Measurements from ENCODE around the gene CNTN4. TPM values are rescaled to one million over a fixed set of nuclear protein-coding genes. Genes with fewer than 3 reads are reported as not detected.

Gene CNTN4
- total RNA-seq, 1 donor from 2014 or later = 48.3 TPM

DNA sequence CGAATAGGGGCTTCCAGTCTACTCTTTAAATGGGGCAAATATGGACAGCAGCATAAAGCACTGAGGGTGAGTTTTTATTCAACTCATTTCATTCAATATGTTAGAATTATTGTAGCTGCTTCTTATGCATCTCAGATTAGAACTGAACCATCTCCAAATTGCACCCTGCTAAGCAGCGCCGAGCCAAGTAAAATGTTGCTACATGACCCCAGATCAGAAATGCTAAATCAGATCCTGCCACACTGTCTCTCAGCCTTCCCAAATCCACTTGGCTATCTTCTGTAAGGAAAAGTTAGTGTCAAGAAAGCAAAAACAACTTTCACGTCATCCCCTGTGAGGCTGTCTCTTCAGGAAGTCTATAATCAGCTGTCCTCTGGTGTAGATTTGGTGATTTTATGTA lies 293.2 kb downstream of the CNTN4 start:
- Mint-ChIP-seq H3K4me1 (ENCODE audit: unreplicated experiment) (no peaks in the 10 kb centered on the region), H3K4me3 (ENCODE audit: unreplicated experiment) (no peak overlapping the region), H3K27me3 (ENCODE audit: unreplicated experiment) (no peaks in the 10 kb centered on the region), H3K9me3 (ENCODE audit: unreplicated experiment) (no peaks in the 10 kb centered on the region), H3K36me3 (ENCODE audit: unreplicated experiment) (no peaks in the 10 kb centered on the region), H3K27ac (ENCODE audit: unreplicated experiment) (no peak overlapping the region)
- TF ChIP-seq, protein P1, sequence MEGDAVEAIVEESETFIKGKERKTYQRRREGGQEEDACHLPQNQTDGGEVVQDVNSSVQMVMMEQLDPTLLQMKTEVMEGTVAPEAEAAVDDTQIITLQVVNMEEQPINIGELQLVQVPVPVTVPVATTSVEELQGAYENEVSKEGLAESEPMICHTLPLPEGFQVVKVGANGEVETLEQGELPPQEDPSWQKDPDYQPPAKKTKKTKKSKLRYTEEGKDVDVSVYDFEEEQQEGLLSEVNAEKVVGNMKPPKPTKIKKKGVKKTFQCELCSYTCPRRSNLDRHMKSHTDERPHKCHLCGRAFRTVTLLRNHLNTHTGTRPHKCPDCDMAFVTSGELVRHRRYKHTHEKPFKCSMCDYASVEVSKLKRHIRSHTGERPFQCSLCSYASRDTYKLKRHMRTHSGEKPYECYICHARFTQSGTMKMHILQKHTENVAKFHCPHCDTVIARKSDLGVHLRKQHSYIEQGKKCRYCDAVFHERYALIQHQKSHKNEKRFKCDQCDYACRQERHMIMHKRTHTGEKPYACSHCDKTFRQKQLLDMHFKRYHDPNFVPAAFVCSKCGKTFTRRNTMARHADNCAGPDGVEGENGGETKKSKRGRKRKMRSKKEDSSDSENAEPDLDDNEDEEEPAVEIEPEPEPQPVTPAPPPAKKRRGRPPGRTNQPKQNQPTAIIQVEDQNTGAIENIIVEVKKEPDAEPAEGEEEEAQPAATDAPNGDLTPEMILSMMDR (IDR thresholded peaks at IDR 0.05) = no peak
- DNase-seq (ENCODE audit: extremely low spot score, unreplicated experiment) = no peak

DNA sequence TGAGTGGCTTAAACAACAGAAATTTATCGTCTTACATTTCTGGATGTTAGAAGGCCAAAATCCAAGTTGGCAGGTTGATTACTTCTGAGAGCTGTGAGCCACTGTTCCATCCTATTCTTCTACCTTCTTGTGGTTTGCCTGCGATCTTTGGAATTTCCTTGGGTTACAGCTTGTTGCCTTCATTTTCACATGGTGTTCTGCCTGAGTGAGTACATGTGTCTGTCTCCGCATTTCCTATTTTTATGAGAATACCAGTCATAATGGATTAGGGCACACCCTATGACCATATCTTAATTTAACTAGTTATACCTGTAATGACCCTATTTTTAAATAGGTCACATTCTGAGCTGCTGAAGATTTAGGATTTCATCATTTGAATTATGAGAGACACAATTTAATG lies 294.3 kb downstream of the CNTN4 start:
- Mint-ChIP-seq H3K4me1 (ENCODE audit: unreplicated experiment) (no peaks in the 10 kb centered on the region), H3K27me3 (ENCODE audit: unreplicated experiment) (no peaks in the 10 kb centered on the region), H3K27ac (ENCODE audit: unreplicated experiment) (no peak overlapping the region), H3K36me3 (ENCODE audit: unreplicated experiment) (no peaks in the 10 kb centered on the region), H3K4me3 (ENCODE audit: unreplicated experiment) (no peak overlapping the region), H3K9me3 (ENCODE audit: unreplicated experiment) (no peaks in the 10 kb centered on the region)
- TF ChIP-seq, protein P1 (IDR thresholded peaks at IDR 0.05) = no peak
- DNase-seq (ENCODE audit: extremely low spot score, unreplicated experiment) = no peak

DNA sequence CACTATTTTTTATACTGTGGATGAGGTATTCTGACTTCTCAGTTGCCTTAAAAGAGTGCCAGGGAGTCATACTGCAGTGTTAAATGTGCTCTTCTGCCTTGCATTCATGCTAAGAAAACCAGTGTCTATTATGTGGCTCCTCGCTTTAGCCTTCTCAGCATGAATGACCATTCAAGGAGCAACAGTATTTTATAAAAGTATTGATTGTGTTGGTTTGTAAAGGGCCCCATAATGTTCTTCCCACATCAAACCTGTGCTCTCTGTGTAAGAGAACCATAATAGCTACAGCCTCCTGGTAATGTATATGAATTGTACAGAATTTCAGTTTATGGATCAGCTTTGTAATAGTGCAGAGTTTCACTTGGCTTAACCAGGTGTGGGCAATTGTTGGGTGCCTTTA lies 316.4 kb downstream of the CNTN4 start:
- TF ChIP-seq, protein P1 (IDR thresholded peaks at IDR 0.05) = no peak

DNA sequence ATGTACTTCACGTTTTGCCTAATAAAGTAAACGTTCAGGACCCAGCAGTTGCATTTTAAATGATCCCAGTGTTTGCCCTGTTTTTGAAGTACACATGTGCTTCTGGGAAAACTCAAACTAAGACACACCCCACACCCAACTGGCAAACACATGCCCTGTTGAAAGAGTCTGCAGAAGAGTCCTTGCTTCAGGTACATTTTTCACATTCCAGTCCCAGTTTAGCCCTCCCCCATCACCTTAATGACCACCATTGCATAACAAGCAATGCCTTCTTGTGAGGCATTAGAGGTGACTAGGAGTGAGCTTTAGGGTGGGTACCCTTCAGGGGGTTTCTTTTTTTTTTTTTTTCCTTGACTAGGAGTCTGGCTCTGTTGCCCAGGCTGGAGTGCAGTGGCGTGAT lies 322.3 kb downstream of the CNTN4 start:
- no peaks in the 10 kb centered on the region for H3K4me1 Mint-ChIP-seq (ENCODE audit: unreplicated experiment)
- H3K27ac Mint-ChIP-seq (ENCODE audit: unreplicated experiment) = no peak overlapping the region
- TF ChIP-seq, protein P1 (IDR thresholded peaks at IDR 0.05) = no peak
- no peaks in the 10 kb centered on the region for H3K27me3 Mint-ChIP-seq (ENCODE audit: unreplicated experiment)
- H3K36me3 Mint-ChIP-seq (ENCODE audit: unreplicated experiment) = no peaks in the 10 kb centered on the region
- no peak for DNase-seq (ENCODE audit: extremely low spot score, unreplicated experiment)
- no peak overlapping the region for H3K4me3 Mint-ChIP-seq (ENCODE audit: unreplicated experiment)
- H3K9me3 Mint-ChIP-seq (ENCODE audit: unreplicated experiment) = peaks cover 6% of the 10 kb centered on the region

More for the DNA sequence above, 316.4 kb downstream of the CNTN4 start:
- H3K27me3 Mint-ChIP-seq (ENCODE audit: unreplicated experiment) = no peaks in the 10 kb centered on the region
- H3K4me3 Mint-ChIP-seq (ENCODE audit: unreplicated experiment) = no peak overlapping the region
- no peaks in the 10 kb centered on the region for H3K4me1 Mint-ChIP-seq (ENCODE audit: unreplicated experiment)
- DNase-seq (ENCODE audit: extremely low spot score, unreplicated experiment) = no peak
- no peak overlapping the region for H3K27ac Mint-ChIP-seq (ENCODE audit: unreplicated experiment)
- no peaks in the 10 kb centered on the region for H3K9me3 Mint-ChIP-seq (ENCODE audit: unreplicated experiment)
- H3K36me3 Mint-ChIP-seq (ENCODE audit: unreplicated experiment) = no peaks in the 10 kb centered on the region

DNA sequence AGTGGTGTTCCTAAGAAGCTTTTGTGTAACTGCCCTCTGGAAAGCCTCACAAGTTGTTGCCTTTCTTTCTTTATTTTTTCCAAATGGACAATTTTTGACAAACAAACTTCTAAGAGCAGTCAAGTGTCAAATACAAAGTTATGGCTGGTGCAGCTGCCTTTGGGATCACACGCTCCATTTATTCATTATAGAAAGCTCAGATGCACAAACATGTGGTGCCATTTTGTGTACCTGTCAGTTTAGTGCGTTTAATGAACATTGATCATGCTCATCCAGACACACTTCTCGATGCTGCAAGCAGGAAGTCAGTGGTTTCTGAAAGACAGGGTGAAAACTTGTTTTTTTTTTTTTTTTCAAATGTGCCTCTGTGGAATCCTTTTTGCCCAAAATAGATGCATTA lies 324.5 kb downstream of the CNTN4 start:
- Mint-ChIP-seq H3K9me3 (ENCODE audit: unreplicated experiment) (peaks cover 23% of the 10 kb centered on the region), H3K36me3 (ENCODE audit: unreplicated experiment) (no peaks in the 10 kb centered on the region), H3K27ac (ENCODE audit: unreplicated experiment) (no peak overlapping the region), H3K4me3 (ENCODE audit: unreplicated experiment) (no peak overlapping the region), H3K4me1 (ENCODE audit: unreplicated experiment) (no peaks in the 10 kb centered on the region), H3K27me3 (ENCODE audit: unreplicated experiment) (no peaks in the 10 kb centered on the region)
- DNase-seq (ENCODE audit: extremely low spot score, unreplicated experiment) = no peak
- TF ChIP-seq, protein P1 (IDR thresholded peaks at IDR 0.05) = no peak

All from osteocyte (in vitro differentiated cells).